ENCODE data around the gene ZSWIM1. TPM values are rescaled to one million over a fixed set of nuclear protein-coding genes. Genes with fewer than 3 reads are reported as not detected.

The ZSWIM1 gene
- total RNA-seq, 4 donors from 2014 or later = 9.7 to 18.4 (median 15.0) TPM

DNA sequence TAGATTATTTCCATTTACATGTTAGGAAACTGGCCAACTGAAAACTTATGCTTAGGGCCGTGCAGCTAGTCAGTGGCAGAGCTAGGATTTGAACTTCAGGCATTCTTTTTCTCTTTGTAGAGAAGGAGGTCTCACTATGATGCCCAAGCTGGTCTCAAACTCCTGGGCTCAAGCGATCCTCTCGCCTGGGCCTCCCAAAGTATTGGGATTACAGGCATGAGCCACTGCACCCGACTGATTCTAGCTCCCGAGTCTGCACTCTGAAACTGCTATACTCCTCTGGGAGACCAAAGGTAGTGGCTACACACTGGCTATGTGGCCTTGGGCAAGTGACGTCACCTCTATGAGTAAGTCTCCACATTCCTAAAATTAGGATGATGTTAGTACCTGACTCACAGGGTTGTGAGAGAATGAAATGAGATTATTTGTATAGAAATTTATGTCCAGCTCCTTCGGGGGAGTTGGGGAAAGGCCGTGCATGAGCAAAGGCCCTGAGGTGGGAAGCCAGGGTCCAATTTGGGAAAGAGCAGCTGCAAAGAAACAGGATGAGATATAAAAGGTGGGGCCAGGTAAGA, 24.6 kb downstream of the ZSWIM1 start:
- Histone ChIP-seq H3K36me3 (peaks cover 72% of the 10 kb centered on the region), H3K9me3 (no peaks in the 10 kb centered on the region), H3K4me3 (no peak overlapping the region), H3K4me1 (peaks cover 13% of the 10 kb centered on the region), H3K27ac (no peak overlapping the region), H3K27me3 (no peaks in the 10 kb centered on the region)
- TF ChIP-seq POLR2AphosphoS5 (IDR thresholded peaks at IDR 0.05) (no peak), POLR2A (IDR thresholded peaks at IDR 0.05) (no peak), CTCF (IDR thresholded peaks at IDR 0.05) (no peak), EP300 (IDR thresholded peaks at IDR 0.05) (no peak)
- DNase-seq (ENCODE audit: low spot score in 2 of 2) = no peak
- 82% methylated on average over 8 of the region's 8 CpGs for WGBS

DNA sequence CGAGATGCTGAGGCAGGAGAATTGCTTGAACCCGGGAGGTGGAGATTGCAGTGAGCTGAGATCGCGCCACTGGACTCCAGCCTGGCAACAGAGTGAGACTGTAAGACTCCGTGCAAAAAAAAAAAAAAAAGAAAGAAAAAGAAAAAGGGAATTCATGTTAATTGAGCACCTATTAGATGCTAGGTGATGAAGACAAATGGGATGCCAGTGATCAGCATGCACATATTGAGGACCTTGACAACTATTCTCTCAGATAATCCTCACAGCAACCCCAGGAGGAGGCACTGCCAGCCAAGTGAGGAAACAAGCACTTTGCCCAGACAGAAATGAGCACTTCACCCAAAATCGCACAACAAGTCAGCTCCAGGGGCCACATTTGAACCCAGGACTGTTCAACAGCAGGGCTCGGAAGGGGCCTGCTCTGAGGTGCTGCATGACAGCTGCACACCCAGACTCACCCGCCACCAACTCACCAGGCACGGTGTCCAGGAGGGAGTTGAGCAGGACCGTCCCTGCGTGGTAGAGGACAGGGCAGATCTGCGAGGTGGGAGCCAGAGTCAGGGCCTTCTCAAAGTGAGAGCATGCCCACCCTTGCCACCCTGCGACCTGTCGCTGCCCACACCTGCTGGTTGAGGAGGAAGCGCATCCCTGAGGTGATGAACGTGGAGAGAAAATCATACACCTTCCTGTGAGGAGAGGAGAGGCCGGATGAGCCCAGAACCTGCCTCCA, 26.4 kb downstream of the ZSWIM1 start:
- H3K27me3 ChIP-seq = no peaks in the 10 kb centered on the region
- WGBS = 92% methylated on average over 17 of the region's 17 CpGs
- H3K4me1 ChIP-seq = peaks cover 27% of the 10 kb centered on the region
- no peak overlapping the region for H3K27ac ChIP-seq
- H3K4me3 ChIP-seq = no peak overlapping the region
- no peaks in the 10 kb centered on the region for H3K9me3 ChIP-seq
- TF ChIP-seq EP300 (IDR thresholded peaks at IDR 0.05) = no peak
- no peak for TF ChIP-seq POLR2AphosphoS5 (IDR thresholded peaks at IDR 0.05)
- TF ChIP-seq POLR2A (IDR thresholded peaks at IDR 0.05) = no peak
- no peak for TF ChIP-seq CTCF (IDR thresholded peaks at IDR 0.05)
- no peak for DNase-seq (ENCODE audit: low spot score in 2 of 2)
- peaks cover 54% of the 10 kb centered on the region for H3K36me3 ChIP-seq

DNA sequence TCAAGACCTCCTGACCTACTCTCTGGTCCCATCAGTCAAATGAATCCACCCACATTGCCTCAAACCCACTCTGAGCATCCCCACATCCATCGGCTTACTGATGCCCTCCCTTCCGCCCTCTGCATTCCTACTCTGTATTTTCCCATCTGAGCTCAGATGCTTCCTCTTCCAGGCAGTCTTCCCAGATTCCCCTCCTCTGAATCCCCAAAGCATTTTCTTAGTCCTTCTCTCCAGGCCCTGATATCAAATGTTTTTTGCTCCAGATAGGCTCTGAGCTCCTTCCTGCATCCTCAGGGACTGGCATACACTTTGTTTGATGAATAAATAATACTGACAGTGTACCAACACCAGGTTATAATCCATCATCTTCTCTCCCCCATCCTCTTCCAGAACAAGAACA, 27.1 kb downstream of the ZSWIM1 start:
- no peak overlapping the region for H3K4me3 ChIP-seq
- no peak overlapping the region for H3K27ac ChIP-seq
- H3K4me1 ChIP-seq = peaks cover 31% of the 10 kb centered on the region
- no peak for TF ChIP-seq POLR2AphosphoS5 (IDR thresholded peaks at IDR 0.05)
- TF ChIP-seq CTCF (IDR thresholded peaks at IDR 0.05) = no peak
- no peak for TF ChIP-seq EP300 (IDR thresholded peaks at IDR 0.05)
- TF ChIP-seq POLR2A (IDR thresholded peaks at IDR 0.05) = no peak
- no peak for DNase-seq (ENCODE audit: low spot score in 2 of 2)
- H3K9me3 ChIP-seq = no peaks in the 10 kb centered on the region
- whole genome bisulfite sequencing = 100% methylated on average over 2 of the region's 2 CpGs
- no peaks in the 10 kb centered on the region for H3K27me3 ChIP-seq
- H3K36me3 ChIP-seq = peaks cover 49% of the 10 kb centered on the region

- H3K36me3 ChIP-seq = peaks cover 41% of the 10 kb centered on the region
Measured at GRCh38 chr20:45909336-45909808, 28.3 kb downstream of the ZSWIM1 start.

GRCh38 chr20:45909817-45910669, 29.0 kb downstream of the ZSWIM1 start:
- H3K36me3 ChIP-seq = peaks cover 35% of the 10 kb centered on the region
- 82% methylated on average over 21 of the region's 22 CpGs for WGBS
- H3K9me3 ChIP-seq = no peaks in the 10 kb centered on the region
- no peak for TF ChIP-seq EP300 (IDR thresholded peaks at IDR 0.05)
- TF ChIP-seq POLR2A (IDR thresholded peaks at IDR 0.05) = no peak
- TF ChIP-seq CTCF (IDR thresholded peaks at IDR 0.05) = no peak
- H3K4me1 ChIP-seq = peaks cover 31% of the 10 kb centered on the region
- H3K27me3 ChIP-seq = no peaks in the 10 kb centered on the region
- no peak for DNase-seq (ENCODE audit: low spot score in 2 of 2)
- H3K27ac ChIP-seq = no peak overlapping the region
- peak overlapping the region; percentile 56 for H3K4me3 ChIP-seq

More at GRCh38 chr20:45909336-45909808, 28.3 kb downstream of the ZSWIM1 start:
- Histone ChIP-seq H3K4me3 (no peak overlapping the region), H3K9me3 (no peaks in the 10 kb centered on the region), H3K27me3 (no peaks in the 10 kb centered on the region), H3K4me1 (peaks cover 31% of the 10 kb centered on the region), H3K27ac (no peak overlapping the region)
- 92% methylated on average over 12 of the region's 12 CpGs for WGBS
- DNase-seq (ENCODE audit: low spot score in 2 of 2) = no peak
- TF ChIP-seq EP300 (IDR thresholded peaks at IDR 0.05) = no peak
- TF ChIP-seq POLR2AphosphoS5 (IDR thresholded peaks at IDR 0.05) = no peak

Measured in suprapubic skin (tissue), 4 donors.